Endothelial cell of umbilical vein (primary cell): ENCODE measurements around the gene IRF8.

ENCODE experiments used
- CTCF ChIP-seq, 2 donors: IDR thresholded peaks; 1 replicate in 1 of 2; 2 replicates in 1 of 2; pipeline ENCODE4 v1.5.1; 2011; ENCODE audit warnings: low read length in 2 of 2, mild to moderate bottlenecking in 2 of 2, moderate library complexity in 2 of 2, control low read depth in 1 of 2, inconsistent platforms in 1 of 2, low read depth in 1 of 2; ENCODE audit not compliant: insufficient read depth in 1 of 2; ENCODE audit errors: extremely low read depth in 1 of 2
- EZH2 ChIP-seq: IDR thresholded peaks from 2 replicates; pipeline ENCODE4 v1.6.1; 2012; ENCODE audit warnings: borderline replicate concordance, low read depth, mild to moderate bottlenecking, moderate library complexity, low read length, inconsistent platforms; ENCODE audit not compliant: severe bottlenecking
- GATA2 ChIP-seq: IDR thresholded peaks from 2 replicates; pipeline ENCODE4 v1.7.0; 2011; ENCODE audit warnings: low read depth, mild to moderate bottlenecking, moderate library complexity, mixed read lengths, low read length; ENCODE audit not compliant: insufficient read length, insufficient read depth
- POLR2A ChIP-seq: IDR thresholded peaks from 2 replicates; pipeline ENCODE4 v1.6.1; 2012; ENCODE audit warnings: low read depth, mild to moderate bottlenecking, control low read depth, low read length
- POLR2AphosphoS5 ChIP-seq: IDR thresholded peaks from 2 replicates; pipeline ENCODE4 v1.6.1; 2012; ENCODE audit warnings: low read depth, mild to moderate bottlenecking, control low read depth, low read length, moderate library complexity; ENCODE audit not compliant: insufficient read depth

- no peak for TF ChIP-seq CTCF (IDR thresholded peaks at IDR 0.05; ENCODE audit: extremely low read depth in 1 of 2, insufficient read depth in 1 of 2, low read depth in 1 of 2, low read length in 2 of 2)
- no peak for TF ChIP-seq EZH2
- TF ChIP-seq POLR2AphosphoS5: peak; percentile 77
- no peak for TF ChIP-seq GATA2
- TF ChIP-seq POLR2A: no peak
Observed at GRCh38 chr16:85888405-85889331, 10.3 kb upstream of the IRF8 start.
